A549 (cell line): Measurements from ENCODE around the gene CTNNA3. TPM values are rescaled to one million over a fixed set of nuclear protein-coding genes. Genes with fewer than 3 reads are reported as not detected.

Experiments used
- ATAC-seq, 2 experiments: fragments of 200-7000 bp in 1 of 2; fragments of >200 bp in 1 of 2; cut with Nextera tagmentation in 1 of 2; cut with Tn5 transposase in 1 of 2; 3 replicates each; pipeline versions ENCODE4 v1.8.0 to v1.9.1; 2018 to 2020; ENCODE audit warnings: mild to moderate bottlenecking in 1 of 2, moderate library complexity in 1 of 2
- CTCF ChIA-PET: fragments of 300-600 bp; sonication (Branson Sonifier 250); formaldehyde crosslinking; extraction: SDS; loops from one replicate; lab custom pipeline; 2021; ENCODE audit warnings: antibody characterized with exemption, inconsistent platforms; lab: Yijun Ruan, JAX
- POLR2A ChIA-PET: fragments of 350-600 bp; formaldehyde crosslinking; extraction: SDS; loops from one replicate; lab custom pipeline; 2021; ENCODE audit warnings: antibody characterized with exemption, inconsistent platforms; lab: Yijun Ruan, JAX
- DNase-seq, 2 experiments: peaks; one replicate each; pipeline versions ENCODE4 v3.0.0 to v3.0.0-alpha.2; 2011 to 2016; ENCODE audit warnings: low read depth in 1 of 2, low spot score in 1 of 2
- FAIRE-seq: peaks from 2 replicates; lab custom pipeline; 2011; peaks lifted over from hg19 to GRCh38; lab: Jason Lieb, UNC
- H3K27ac ChIP-seq, 2 experiments: fragments of >200 bp; sonication (Bioruptor Twin); formaldehyde crosslinking; 3 replicates each; pipeline ENCODE4 v1.5.1; 2016 to 2017
- H3K4me1 ChIP-seq: fragments of >200 bp; sonication (Bioruptor Twin); formaldehyde crosslinking; 3 replicates; pipeline ENCODE4 v1.6.1; 2016
- H3K4me2 ChIP-seq: fragments of >200 bp; sonication (Bioruptor Twin); formaldehyde crosslinking; 3 replicates; pipeline ENCODE4 v1.6.1; 2016
- H3K4me3 ChIP-seq: fragments of >200 bp; sonication (Bioruptor Twin); formaldehyde crosslinking; 3 replicates; pipeline ENCODE4 v1.5.1; 2016
- H3K9me3 ChIP-seq: fragments of >200 bp; sonication (Bioruptor Twin); formaldehyde crosslinking; 3 replicates; pipeline ENCODE4 v1.6.1; 2016
- CBX2 ChIP-seq: fragments of 200-600 bp; sonication (generic); IDR thresholded peaks from 2 replicates; pipeline ENCODE4 v1.6.1; 2016; ENCODE audit warnings: low read depth, mild to moderate bottlenecking, borderline replicate concordance
- CEBPB ChIP-seq, 2 experiments: fragments of >200 bp in 1 of 2; sonication (Bioruptor Twin) in 1 of 2; formaldehyde crosslinking in 1 of 2; IDR thresholded peaks; 2 replicates each; pipeline ENCODE4 v1.6.1; 2012 to 2016
- CHD2 ChIP-seq: fragments of 150-350 bp; IDR thresholded peaks from 2 replicates; pipeline ENCODE4 v1.6.1; 2014; ENCODE audit warnings: low read length; ENCODE audit not compliant: partially characterized antibody
- CHD4 ChIP-seq: fragments of 200-600 bp; sonication (generic); IDR thresholded peaks from 2 replicates; pipeline ENCODE4 v1.6.1; 2016; ENCODE audit warnings: antibody characterized with exemption, mild to moderate bottlenecking, borderline replicate concordance
- HOXA7 ChIP-seq: fragments of 250-450 bp; sonication (Bioruptor Pico); IDR thresholded peaks from 2 replicates; pipeline ENCODE4 v1.5.0; 2020; ENCODE audit warnings: mild to moderate bottlenecking, moderate library complexity
- HOXB13 ChIP-seq: fragments of 250-450 bp; sonication (Bioruptor Pico); IDR thresholded peaks from 2 replicates; pipeline ENCODE4 v1.5.0; 2020; ENCODE audit warnings: low read depth, mild to moderate bottlenecking, moderate library complexity
- MYC ChIP-seq: IDR thresholded peaks from 2 replicates; pipeline ENCODE4 v1.6.1; 2012; ENCODE audit warnings: mild to moderate bottlenecking, inconsistent platforms, low read length, improper control_type of control experiment, borderline replicate concordance
- NPAS2 ChIP-seq: fragments of 250-450 bp; sonication (Bioruptor Pico); IDR thresholded peaks from 2 replicates; pipeline ENCODE4 v1.8.0; 2022; ENCODE audit warnings: mild to moderate bottlenecking, moderate library complexity, borderline replicate concordance
- RAD21 ChIP-seq, 2 experiments: fragments of >200 bp in 1 of 2; sonication (Bioruptor Twin) in 1 of 2; formaldehyde crosslinking in 1 of 2; IDR thresholded peaks in 1 of 2; conservative IDR thresholded peaks in 1 of 2; 2 replicates in 1 of 2; 3 replicates in 1 of 2; pipeline ENCODE4 v1.6.1; 2012 to 2018; ENCODE audit warnings: inconsistent platforms in 1 of 2
- RARB ChIP-seq: fragments of 250-450 bp; sonication (Bioruptor Pico); IDR thresholded peaks from 2 replicates; pipeline ENCODE4 v1.8.0; 2021; ENCODE audit warnings: mild to moderate bottlenecking, moderate library complexity
- SMC3 ChIP-seq: fragments of >200 bp; sonication (Bioruptor Twin); formaldehyde crosslinking; IDR thresholded peaks from 3 replicates; pipeline ENCODE4 v1.6.1; 2018; ENCODE audit warnings: inconsistent platforms
- SREBF2 ChIP-seq: fragments of 450-650 bp; IDR thresholded peaks from 2 replicates; pipeline ENCODE4 v1.6.1; 2014; ENCODE audit warnings: mild to moderate bottlenecking, moderate library complexity
- WGBS: methylation state at CpG from one replicate; pipeline ENCODE4 v1.1.6; 2017; ENCODE audit errors: missing lambda C conversion rate; 5-methylcytosine and 5-hydroxymethylcytosine counted together
- polyA plus RNA-seq, 4 experiments: library from polyadenylated mRNA; depleted of rRNA in 3 of 4; stranded (reverse); fragments of >200 nt; fragmentation: RNase III in 1 of 4; extraction: RNeasy Plus Mini Kit Qiagen cat#74134 plus additional on column Dnase treatment in 1 of 4; gene quantifications; 2 replicates in 3 of 4; 3 replicates in 1 of 4; pipeline ENCODE4 v1.2.3, GENCODE V29; 2011 to 2017
- TF ChIP-seq, protein P1 (sequence below): fragments of 200-600 bp; sonication (generic); IDR thresholded peaks from 2 replicates; pipeline ENCODE4 v1.6.1; 2016; ENCODE audit warnings: antibody characterized with exemption, mild to moderate bottlenecking, moderate library complexity
- TF ChIP-seq, protein P2 (sequence below): IDR thresholded peaks from 2 replicates; pipeline ENCODE4 v1.6.1; 2012; ENCODE audit warnings: low read depth, borderline replicate concordance
- TF ChIP-seq, protein P3 (sequence below): fragments of 250-450 bp; sonication (Bioruptor Pico); IDR thresholded peaks from 2 replicates; pipeline ENCODE4 v1.5.0; 2021; ENCODE audit warnings: mild to moderate bottlenecking, moderate library complexity, borderline replicate concordance
- TF ChIP-seq, protein P4 (sequence below): fragments of >200 bp; sonication (Bioruptor Twin); formaldehyde crosslinking; IDR thresholded peaks from 3 replicates; pipeline ENCODE4 v1.5.1; 2016

The CTNNA3 gene
- polyA plus RNA-seq, 2 of the 4 experiments (the other 2 are of a cell fraction) = not detected

DNA sequence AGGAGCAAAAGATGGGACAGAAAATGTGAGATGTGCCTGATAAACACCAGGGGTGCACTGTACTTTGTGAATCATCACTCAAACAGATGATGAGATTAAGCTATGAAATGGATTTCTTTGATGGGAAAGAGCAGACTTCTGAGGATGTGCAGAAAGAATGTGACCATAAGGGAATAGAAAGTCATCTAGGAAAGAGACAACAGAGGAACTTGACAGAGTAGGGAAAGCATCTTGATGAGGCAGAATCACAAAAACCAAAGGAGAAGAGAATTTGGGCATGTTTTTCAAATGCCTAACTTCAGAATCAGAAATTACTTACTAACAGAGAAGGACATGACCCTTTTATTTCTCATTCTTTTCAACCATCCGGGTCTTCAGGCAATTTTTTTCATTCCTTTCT is 852.6 kb downstream of the CTNNA3 start (continued):
- TF ChIP-seq, protein P1, sequence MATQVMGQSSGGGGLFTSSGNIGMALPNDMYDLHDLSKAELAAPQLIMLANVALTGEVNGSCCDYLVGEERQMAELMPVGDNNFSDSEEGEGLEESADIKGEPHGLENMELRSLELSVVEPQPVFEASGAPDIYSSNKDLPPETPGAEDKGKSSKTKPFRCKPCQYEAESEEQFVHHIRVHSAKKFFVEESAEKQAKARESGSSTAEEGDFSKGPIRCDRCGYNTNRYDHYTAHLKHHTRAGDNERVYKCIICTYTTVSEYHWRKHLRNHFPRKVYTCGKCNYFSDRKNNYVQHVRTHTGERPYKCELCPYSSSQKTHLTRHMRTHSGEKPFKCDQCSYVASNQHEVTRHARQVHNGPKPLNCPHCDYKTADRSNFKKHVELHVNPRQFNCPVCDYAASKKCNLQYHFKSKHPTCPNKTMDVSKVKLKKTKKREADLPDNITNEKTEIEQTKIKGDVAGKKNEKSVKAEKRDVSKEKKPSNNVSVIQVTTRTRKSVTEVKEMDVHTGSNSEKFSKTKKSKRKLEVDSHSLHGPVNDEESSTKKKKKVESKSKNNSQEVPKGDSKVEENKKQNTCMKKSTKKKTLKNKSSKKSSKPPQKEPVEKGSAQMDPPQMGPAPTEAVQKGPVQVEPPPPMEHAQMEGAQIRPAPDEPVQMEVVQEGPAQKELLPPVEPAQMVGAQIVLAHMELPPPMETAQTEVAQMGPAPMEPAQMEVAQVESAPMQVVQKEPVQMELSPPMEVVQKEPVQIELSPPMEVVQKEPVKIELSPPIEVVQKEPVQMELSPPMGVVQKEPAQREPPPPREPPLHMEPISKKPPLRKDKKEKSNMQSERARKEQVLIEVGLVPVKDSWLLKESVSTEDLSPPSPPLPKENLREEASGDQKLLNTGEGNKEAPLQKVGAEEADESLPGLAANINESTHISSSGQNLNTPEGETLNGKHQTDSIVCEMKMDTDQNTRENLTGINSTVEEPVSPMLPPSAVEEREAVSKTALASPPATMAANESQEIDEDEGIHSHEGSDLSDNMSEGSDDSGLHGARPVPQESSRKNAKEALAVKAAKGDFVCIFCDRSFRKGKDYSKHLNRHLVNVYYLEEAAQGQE = no peak
- no peak for TF ChIP-seq MYC
- no peak for TF ChIP-seq RARB (CRISPR knock-in tag)
- TF ChIP-seq HOXA7 (CRISPR knock-in tag) = no peak

DNA sequence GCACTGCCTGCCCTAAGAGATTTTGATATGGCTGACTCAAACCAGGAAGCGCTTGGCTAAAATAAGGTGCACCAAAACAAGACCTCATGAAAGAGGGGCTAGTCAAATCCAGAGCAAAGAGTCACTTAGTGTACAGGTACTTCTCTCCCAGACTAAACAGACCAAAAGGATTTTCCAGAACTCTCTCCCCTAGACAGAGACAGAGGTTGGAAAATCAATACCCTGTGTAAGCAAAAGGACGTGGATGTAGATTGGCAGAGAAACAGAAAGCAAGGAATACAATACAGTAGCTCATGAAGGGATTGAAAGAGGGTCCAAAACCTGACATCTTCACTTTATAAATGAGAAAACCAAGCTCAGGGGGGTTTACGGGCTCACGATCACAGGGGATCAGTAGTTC is 853.1 kb downstream of the CTNNA3 start:
- Histone ChIP-seq H3K4me2 (no peak overlapping the region), H3K9me3 (no peaks in the 10 kb centered on the region), H3K27ac (no peak overlapping the region), H3K4me3 (no peak overlapping the region), H3K4me1 (no peaks in the 10 kb centered on the region)
- FAIRE-seq (no peak), DNase-seq (no peak), ATAC-seq (no peak)
- CTCF ChIA-PET = no interaction called here
- 43% methylated on average over 4 of the region's 4 CpGs for WGBS
- TF ChIP-seq, protein P2, sequence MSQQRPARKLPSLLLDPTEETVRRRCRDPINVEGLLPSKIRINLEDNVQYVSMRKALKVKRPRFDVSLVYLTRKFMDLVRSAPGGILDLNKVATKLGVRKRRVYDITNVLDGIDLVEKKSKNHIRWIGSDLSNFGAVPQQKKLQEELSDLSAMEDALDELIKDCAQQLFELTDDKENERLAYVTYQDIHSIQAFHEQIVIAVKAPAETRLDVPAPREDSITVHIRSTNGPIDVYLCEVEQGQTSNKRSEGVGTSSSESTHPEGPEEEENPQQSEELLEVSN = no peak
- TF ChIP-seq NPAS2 (no peak), SREBF2 (no peak), RARB (CRISPR knock-in tag) (no peak), SMC3 (no peak), CEBPB (IDR thresholded peaks at IDR 0.05) (no peak), MYC (no peak), CHD2 (no peak), RAD21 (conservative IDR thresholded peaks at IDR 0.05 in 1 of 2, IDR thresholded peaks at IDR 0.05 in 1 of 2) (no peak), CHD4 (no peak), HOXB13 (CRISPR knock-in tag) (no peak), CBX2 (no peak)
- TF ChIP-seq, protein P1 = no peak
- TF ChIP-seq, protein P3, sequence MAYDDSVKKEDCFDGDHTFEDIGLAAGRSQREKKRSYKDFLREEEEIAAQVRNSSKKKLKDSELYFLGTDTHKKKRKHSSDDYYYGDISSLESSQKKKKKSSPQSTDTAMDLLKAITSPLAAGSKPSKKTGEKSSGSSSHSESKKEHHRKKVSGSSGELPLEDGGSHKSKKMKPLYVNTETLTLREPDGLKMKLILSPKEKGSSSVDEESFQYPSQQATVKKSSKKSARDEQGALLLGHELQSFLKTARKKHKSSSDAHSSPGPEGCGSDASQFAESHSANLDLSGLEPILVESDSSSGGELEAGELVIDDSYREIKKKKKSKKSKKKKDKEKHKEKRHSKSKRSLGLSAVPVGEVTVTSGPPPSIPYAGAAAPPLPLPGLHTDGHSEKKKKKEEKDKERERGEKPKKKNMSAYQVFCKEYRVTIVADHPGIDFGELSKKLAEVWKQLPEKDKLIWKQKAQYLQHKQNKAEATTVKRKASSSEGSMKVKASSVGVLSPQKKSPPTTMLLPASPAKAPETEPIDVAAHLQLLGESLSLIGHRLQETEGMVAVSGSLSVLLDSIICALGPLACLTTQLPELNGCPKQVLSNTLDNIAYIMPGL = no peak
- TF ChIP-seq, protein P4, sequence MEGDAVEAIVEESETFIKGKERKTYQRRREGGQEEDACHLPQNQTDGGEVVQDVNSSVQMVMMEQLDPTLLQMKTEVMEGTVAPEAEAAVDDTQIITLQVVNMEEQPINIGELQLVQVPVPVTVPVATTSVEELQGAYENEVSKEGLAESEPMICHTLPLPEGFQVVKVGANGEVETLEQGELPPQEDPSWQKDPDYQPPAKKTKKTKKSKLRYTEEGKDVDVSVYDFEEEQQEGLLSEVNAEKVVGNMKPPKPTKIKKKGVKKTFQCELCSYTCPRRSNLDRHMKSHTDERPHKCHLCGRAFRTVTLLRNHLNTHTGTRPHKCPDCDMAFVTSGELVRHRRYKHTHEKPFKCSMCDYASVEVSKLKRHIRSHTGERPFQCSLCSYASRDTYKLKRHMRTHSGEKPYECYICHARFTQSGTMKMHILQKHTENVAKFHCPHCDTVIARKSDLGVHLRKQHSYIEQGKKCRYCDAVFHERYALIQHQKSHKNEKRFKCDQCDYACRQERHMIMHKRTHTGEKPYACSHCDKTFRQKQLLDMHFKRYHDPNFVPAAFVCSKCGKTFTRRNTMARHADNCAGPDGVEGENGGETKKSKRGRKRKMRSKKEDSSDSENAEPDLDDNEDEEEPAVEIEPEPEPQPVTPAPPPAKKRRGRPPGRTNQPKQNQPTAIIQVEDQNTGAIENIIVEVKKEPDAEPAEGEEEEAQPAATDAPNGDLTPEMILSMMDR = no peak
- POLR2A ChIA-PET = no interaction called here
